GM21381 (cell line): ENCODE results near the gene AP2S1.
"Not testable (repeated sequence)": the region's sequence is repeated elsewhere in the genome, so short reads cannot be mapped to it uniquely, and the experiment has no call there.

Source experiments
- ATAC-seq: cut with Tn5 transposase; IDR thresholded peaks from one replicate; pipeline ENCODE4 v1.9.1; 2021; ENCODE audit warnings: mild to moderate bottlenecking, moderate library complexity; ENCODE audit not compliant: unreplicated experiment

AP2S1 gene

GRCh38 chr19:46850228-46851203 lies at the start of gene AP2S1:
AP2S1 (minus strand) TSS chr19:46850846; CDS start chr19:46850766, 80 bp downstream.
- ATAC-seq, result peak; percentile 94

GRCh38 chr19:46900341-46900740 lies 49.7 kb upstream of the AP2S1 start:
- no peak for ATAC-seq

GRCh38 chr19:46898731-46899130 lies 48.1 kb upstream of the AP2S1 start:
- ATAC-seq, result no peak

- no peak for ATAC-seq
These were observed 45.6 kb upstream of the AP2S1 start for GRCh38 chr19:46896076-46896794.

DNA sequence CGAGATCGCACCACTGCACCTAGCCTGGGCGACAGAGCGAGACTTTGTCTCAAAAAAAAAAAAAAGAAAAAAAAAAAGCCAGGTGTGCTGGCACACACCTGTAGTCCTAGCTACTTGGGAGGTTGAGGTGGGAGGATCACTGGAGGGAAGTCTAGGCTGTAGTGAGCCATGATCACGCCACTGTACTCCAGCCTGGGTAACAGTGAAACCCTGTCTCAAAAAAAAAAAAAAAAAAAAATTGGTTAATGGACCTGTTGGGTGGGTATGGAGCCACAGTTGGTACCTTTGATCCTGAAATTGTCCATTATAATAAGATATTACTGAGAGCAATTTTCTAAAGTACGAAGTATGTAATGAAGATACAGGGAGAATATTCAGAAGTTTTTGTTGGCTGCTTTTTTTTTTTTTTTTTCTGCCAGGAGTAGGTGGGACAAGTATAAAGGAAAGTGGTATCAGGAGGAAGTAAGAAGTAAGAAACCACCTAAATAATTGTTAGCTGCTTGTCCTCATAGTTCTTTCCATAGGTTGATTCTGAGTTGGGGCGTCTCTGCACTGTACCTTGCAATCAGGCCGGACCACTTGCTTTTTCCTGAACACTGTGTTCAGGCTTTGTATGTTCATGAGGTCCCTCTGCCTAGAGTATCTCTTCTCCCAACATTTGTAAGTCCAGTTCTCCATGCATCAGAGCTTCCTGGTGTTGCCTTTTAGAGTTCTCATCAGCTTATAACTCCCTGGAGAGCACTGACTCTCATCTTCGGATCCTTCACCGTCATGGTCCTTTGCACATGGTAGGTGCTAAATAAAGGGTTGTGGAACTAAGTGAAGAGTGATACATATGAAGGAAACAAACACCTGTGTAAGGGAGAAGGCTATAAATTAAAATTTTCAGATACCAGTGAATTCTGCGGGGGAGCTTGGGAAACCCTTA lies 41.9 kb upstream of the AP2S1 start:
- no peak for ATAC-seq

DNA sequence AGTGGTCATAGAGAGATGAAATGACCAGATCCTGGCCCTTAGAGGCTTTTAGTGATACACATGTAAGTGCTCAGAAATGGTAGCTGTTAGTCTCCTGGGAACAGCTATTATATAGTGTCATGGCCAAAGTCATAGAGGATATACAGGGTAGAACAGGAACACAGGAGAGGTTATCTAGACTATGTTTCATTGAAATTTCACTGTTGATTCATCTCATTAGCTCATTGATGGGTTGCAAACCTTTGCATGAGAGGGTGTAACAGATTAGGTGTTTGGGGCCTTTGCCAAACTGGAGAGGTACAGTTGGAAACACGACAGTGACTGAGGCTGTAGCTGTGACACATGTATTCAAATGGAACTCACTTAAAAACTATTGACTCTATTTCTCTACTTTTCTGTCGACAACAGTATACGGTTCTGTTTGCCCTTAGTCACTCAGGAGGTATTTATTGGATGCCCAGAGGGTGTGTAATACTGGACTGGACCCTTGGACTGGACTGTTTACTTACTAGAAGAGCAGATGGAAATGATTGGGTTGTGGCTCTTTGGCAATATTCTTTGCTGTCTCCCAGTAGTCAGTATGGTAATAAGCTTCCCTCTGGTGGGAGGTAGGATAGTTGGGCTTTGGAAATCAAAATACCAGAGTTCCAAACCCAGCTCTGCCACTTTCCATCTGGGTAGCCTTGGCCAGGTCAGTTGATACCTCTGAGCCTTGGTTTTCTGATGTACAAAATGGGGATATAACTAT lies 40.0 kb upstream of the AP2S1 start:
- ATAC-seq, result no peak

DNA sequence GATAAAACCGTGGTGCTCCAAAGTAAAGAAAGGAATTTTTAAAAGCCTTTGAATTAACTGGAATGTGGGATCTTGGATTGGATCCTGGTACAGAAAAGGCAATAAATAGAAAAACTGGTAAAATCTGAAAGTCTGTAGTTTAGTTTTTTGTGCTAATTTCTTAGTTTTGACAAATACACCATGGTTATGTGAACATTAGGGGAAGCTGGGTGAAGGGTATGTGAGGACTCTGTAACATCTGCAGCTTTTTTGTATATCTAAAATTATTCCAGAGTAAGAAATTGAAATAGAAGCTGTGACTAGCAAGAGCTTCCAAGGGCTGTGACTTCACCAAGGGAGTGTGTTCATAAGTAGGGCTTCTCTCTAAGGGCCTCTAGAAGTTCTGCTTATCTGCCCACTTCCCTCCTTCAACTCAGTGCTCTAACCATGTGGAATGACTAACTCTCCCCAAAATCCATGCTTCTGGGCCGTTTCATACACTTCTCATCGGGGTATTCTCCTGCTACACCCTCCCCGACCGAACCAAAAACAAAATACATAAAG lies 36.7 kb upstream of the AP2S1 start:
- no peak for ATAC-seq

- ATAC-seq, result no peak
These were observed 36.0 kb upstream of the AP2S1 start for GRCh38 chr19:46886546-46887239.

DNA sequence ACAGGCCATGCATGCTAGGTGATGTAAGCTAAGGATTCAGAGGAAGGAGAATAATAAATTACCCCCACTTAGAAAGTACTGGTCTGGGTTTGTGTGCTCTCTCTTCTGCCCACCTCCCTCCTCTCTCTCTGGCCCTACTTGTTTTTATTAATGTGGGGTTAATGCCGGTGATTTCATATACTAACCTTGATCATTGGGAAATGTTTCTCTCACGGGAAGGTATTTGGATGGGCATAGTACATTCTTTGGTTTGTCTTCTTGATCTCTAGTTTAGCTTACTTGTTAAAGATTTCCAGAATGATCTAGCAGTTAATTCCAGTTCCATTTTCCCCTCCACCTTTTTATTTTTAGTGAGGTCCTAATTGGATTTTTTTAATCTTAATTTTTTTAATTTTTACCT lies 34.8 kb upstream of the AP2S1 start:
- ATAC-seq, result no peak

- not testable (repeated sequence) for ATAC-seq
These were observed 32.1 kb upstream of the AP2S1 start for GRCh38 chr19:46882751-46883150.

- ATAC-seq, result no peak
These were observed 31.4 kb upstream of the AP2S1 start for GRCh38 chr19:46882034-46882433.

GRCh38 chr19:46881092-46881491 lies 30.4 kb upstream of the AP2S1 start:
- ATAC-seq, result no peak

DNA sequence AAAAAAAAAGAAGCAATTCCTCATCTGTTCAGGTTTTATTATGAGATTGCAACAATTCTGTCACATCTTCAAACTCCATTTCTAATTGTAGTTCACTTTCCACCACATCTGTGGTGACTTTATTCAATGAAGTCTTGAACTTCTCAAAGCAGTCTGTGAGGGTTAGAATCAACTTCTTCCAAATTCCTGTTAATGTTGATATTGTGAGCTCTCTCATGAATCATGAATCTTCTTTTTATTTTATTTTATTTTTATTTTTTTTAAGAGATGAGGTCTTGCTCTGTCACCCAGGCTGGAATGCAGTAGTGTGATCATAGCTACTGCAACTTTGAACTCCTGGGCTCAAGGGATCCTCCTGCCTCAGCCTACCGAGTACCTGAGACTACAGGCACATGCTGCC lies 29.8 kb upstream of the AP2S1 start:
- ATAC-seq, result no peak

DNA sequence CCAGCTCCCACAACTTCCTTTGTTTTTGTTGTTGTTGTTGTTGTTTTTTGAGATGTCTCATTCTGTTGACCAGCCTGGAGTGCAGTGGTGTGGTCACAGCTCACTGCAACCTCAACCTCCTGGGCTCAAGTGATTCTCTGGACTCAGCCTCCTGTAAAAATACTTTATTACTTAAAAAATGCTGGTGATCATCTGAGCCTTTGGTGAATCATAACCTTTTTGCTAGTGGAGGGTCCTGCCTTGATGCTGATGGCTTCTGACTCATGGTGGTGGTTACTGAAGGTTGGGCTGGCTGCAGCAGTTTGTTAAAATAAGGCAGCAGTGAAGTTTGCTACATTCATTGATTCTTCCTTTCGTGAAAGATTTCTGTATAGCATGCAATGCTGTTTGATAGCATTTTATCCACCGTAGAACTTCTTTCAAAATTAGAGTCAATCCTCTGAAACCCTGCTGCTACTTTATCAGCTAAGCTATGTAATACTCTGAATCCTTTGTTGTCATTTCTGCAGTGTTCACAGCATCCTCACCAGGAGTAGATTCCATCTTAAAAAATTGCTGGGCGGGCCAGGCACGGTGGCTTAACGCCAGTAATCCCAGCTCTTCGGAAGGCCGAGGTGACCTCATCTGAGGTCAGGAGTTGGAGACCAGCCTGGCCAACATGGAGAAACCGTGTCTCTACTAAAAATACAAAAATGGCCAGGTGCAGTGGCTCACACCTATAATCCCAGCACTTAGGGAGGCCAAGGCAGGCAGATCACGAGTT lies 28.1 kb upstream of the AP2S1 start:
- ATAC-seq, result no peak

DNA sequence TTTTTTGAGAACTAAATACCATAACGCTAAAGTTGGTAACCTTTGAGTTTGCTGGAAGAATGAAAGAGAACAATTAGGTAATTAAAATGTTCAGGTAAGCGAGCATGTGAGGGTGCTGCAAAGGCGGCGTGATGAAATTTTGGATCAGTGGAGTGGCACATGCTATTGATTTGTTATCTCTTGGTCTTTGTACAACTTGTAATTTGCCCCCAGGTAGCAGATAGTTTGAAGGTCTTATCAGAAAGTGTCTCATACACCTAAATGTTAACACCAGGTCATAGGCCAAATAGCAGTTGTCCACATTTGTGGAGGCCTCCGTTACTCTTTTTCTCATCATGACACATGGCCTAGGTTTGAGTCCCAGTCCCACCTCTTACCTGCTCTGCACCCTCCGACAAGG lies 25.0 kb upstream of the AP2S1 start:
- ATAC-seq, result no peak

GRCh38 chr19:46875234-46875633 lies 24.6 kb upstream of the AP2S1 start:
- no peak for ATAC-seq

DNA sequence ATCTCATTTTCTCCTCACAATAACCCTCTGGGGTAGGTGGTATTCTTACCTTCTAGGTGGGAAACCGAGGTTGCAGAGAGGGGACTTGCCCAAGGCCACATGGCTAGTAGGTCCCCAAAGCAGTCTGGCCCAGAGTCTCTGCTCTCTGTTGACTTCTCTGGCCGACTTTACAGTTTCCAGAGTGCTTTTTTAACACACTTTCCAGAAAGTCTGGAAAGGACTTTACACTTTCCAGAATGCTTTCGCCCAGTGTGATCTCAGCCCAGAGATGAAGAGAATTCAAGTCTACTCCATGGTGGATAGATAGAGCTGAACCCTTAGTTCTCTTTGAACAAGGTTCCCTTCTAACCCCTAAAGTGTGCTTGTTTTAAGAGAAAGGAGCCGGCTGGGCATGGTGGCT lies 22.3 kb upstream of the AP2S1 start:
- ATAC-seq, result no peak

GRCh38 chr19:46871173-46871572 lies 20.5 kb upstream of the AP2S1 start:
- ATAC-seq, result not testable (repeated sequence)
